Heart left ventricle (tissue), 13 donors: ENCODE results near the gene CHST1.

Experiments
- POLR2A ChIP-seq, 2 donors: fragments of 450-650 bp; IDR thresholded peaks; one replicate each; pipeline ENCODE4 v1.6.1; 2017; ENCODE audit warnings: antibody characterized with exemption in 2 of 2, mild to moderate bottlenecking in 2 of 2, moderate library complexity in 2 of 2
- TF ChIP-seq, protein P1 (sequence below), 12 donors: fragments of 200-600 bp; sonication (generic) in 4 of 12; IDR thresholded peaks; one replicate each; pipeline versions ENCODE4 v1.5.0 to v1.8.0; 2018 to 2022; ENCODE audit warnings: antibody characterized with exemption in 12 of 12, mild to moderate bottlenecking in 5 of 12
- donor health status: ischemic (EF 13 %, LVEDD 7.1; RV severe dilation, severe dysfunction).
- donor health status: DM: no; HTN: yes; CAD: no.
- donor health status: DM: no; HTN: no; CAD: no.
- donor health status: ischemic (EF 25% LVEDD 6.9; RV normal size, moderate dysfunction).
- donor health status: ischemic (EF 25% LVEDD 5.7; RV mildly dilated, moderate dysfunction).
- donor health status: ischemic (EF 35%, LVEDD 5.7; RV mildly dilated, moderate dysfunction).
- donor health status: nonischemic (EF 11% LVEDD 7.7; RV severe dilation, severe dysfunction).
- donor health status: DM: yes; HTN: yes; CAD: no.
- donor health status: PGD.
- donor health status: ischemic (EF 29% LVEDD 5.4; RV normal size, mild dysfunction).
- donor health status: nonischemic (EF 23%, LVEDD 6.1; RV moderate dilation, normal function).

GRCh38 chr11:45677770-45678512 lies 12.5 kb upstream of the CHST1 start:
- TF ChIP-seq, protein P1, sequence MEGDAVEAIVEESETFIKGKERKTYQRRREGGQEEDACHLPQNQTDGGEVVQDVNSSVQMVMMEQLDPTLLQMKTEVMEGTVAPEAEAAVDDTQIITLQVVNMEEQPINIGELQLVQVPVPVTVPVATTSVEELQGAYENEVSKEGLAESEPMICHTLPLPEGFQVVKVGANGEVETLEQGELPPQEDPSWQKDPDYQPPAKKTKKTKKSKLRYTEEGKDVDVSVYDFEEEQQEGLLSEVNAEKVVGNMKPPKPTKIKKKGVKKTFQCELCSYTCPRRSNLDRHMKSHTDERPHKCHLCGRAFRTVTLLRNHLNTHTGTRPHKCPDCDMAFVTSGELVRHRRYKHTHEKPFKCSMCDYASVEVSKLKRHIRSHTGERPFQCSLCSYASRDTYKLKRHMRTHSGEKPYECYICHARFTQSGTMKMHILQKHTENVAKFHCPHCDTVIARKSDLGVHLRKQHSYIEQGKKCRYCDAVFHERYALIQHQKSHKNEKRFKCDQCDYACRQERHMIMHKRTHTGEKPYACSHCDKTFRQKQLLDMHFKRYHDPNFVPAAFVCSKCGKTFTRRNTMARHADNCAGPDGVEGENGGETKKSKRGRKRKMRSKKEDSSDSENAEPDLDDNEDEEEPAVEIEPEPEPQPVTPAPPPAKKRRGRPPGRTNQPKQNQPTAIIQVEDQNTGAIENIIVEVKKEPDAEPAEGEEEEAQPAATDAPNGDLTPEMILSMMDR (IDR thresholded peaks at IDR 0.05) = no peak
- no peak for TF ChIP-seq POLR2A (IDR thresholded peaks at IDR 0.05)
